ENCODE results near the gene PROCA1.

PROCA1 gene

DNA sequence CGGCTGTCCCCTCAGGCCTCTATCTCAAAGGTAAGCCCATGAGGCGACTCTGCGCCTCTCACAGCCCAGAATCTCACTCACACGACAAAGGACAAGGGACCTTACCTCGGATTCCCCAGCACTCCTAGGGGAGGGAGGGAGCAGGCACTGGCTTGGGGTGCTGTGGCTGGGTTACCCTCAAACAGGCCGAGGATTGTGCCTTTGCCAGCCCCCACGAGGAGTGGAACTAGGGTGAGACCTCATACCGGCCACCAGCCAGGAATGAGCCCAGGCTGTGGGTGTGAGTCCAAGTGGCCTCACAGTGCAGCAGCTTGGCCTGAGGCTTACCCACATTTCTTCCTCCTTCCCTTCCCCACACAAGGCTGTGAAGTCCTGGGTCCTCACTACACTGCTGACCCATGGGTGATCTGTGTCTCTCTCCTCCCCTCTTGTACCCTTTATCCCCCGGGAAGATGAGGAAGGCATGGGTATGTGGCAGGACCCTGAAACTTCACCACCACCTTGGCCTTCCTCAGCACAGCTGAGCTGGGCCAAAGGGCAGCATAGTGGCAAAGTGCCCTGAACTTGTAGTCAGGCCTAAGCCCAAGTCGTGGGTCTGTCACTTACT is 5.9 kb downstream of the PROCA1 start:
- no peak for DNase-seq

DNA sequence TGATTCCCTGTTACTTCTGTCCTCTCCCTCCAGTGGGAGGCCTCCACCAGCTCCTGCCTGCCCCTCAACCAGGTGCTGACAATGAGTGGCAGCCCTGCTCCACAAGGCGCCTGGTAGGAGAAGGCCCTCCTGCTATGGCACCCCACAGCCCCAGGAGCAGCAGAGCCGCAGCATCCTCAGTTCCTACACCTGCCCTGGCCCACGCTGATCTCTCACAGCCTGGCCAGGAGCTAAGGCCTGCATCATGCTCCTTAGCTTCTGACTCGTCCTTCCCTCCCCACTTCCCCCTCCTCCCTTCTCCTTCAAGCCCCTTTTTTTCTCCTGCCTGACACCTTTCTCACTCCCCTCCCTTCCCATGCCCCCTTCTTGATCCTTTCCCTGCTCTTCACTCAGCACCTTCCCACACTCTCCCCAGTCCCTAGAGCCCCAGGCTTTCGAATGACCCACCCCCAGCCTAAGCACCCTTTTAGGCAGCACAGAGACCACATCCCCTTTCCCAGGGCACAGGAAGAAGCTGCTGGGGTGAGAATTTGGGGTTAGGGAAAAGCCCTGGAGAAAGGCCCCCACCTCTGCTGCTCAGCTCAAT is 6.5 kb downstream of the PROCA1 start:
- DNase-seq: no peak

DNA sequence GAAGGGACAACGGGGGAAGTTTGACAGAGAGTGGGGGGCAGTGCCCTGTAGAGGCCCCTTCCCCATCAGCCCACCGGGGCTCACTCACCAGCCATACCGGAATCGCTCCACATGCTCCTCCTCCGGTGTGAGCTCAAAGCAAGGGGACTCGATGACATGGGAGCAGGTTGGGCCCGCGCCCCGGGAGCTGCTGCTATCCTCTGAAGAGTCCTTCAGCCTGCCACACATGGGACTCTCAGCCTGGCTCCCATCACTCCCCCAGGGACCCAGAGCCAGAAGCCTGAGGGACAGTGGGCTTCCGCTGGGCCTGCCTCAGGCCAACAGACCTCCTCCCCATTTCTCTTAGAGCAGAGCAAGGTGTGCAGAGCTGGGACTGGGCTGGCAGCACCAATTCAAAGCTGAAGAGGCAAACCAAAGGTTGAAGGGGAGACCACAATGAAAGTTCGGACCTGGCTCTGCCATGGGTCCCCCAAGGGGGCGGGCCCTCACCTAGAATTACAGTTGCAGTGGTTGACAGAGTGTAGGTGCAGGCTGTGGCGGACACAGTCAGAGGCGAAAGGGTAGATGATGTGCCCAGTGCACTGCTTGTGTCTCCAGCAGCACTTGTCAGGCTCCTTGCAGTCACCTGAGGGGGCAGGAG is 7.3 kb downstream of the PROCA1 start:
- DNase-seq: no peak

DNA sequence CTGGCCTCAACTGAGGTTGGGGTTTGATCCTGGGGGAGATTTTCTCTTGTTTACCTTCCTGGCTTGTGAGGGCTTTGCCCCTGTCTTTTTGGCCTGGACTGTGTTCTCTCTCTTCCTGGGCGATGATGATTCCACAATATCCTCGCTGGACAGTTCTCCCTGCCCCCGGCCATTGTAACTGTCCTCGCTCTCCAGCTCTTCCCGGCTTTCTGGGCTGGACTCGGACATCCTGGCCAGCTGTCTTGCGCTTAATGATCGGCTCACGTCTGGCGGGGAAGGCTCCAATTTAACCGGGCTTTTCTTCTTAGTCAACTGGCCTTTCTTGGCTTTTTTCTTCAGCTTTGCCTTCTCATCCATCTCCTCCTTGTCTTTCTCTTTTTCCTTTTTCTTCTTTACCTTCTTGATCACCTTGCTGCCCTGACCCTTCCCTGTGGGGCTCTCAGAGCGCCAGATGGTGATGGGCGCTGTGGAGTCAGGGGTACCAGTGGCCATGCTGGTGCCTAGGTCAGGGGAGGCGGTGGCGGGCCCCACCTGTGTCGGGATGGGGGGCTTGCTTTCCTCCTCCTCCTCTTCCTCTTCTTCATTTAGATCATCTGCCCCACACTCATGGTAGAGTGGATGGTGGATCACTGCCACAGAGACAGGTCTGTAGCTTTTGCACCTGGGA is 8.0 kb downstream of the PROCA1 start:
- DNase-seq: no peak

DNA sequence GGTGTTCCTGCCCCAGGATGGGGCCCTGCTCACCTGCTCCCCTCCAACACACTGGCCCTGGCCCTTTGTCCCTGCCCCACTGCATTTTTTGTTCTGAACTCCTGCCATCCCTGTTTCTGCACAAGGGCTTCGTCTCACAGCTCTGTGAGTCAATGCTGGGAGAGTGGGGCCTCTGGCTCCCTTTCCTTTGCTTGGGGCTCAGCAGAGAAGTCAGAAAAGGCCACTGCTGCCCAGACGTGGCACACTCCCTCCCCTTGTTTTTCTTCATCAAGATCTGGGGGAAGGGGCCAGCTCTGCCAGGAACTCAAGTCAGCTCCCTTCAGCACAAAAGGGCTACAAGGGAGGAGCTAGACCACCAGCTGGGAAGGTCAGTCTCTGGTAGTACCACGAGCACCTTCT is 8.9 kb downstream of the PROCA1 start:
- DNase-seq: no peak

DNA sequence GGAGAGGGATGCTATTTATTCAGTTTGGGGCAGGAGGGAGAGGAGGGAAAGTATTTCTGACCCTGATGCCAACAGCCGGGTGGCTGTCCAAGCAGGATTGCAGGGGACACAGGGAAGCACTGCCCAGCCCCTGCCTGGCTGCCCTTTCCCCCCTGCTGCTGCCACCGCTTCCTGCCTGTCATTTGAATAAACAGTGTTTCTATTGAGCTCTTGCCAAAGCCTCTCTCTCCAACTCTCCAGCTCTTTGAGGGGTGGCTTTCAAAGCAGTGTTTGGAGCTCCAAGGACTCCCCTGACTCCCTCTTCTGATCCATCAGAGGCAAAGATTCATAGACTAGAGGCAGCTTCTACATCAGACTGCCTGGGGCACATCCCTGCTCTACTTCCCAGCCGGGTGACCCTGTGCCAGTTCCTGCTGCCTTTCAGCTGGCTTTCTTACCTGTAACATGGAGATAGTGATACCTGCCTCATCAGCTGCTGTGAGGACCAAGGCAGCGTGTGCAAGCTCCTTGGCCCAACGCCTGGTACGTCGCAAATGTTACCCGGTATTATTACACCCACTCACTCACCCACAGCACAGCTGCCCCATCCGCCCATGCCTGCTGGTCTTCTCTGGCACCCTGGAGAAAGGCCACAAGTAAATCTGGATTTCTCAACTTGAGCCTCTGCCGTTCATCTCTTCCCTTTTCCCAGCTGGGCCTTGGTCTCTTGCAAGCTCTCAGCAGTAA is 9.5 kb downstream of the PROCA1 start:
- no peak for DNase-seq

DNA sequence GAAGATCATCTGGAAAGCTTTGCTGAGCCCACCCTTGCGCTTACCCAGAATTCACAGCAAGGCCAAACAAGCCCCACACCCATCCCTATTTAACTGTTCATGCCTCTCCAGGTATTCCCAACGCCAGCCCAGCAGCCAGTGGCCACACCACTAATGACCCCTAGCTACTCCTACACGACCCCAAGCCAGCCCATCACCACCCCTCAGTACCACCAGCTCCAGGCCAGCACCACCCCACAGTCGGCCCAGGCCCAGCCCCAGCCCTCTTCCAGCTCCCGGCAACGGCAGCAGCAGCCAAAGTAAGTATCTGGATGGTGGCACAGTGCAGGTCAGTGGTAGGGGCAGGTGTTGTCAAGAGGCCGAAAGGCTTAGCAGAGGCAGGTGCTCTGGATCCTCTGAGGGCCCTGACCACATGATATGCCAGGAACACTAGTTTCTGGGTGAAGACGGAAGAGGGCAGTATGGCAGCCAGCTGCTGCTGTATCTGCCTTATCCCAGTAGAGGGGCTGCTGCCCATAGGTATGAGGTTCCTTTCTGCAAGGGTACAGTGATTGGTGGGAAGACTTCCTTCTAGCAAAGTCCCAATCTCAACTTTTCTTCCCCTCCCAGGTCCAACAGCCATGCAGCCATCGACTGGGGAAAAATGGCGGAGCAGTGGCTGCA is 10.7 kb downstream of the PROCA1 start:
- DNase-seq: no peak

DNA sequence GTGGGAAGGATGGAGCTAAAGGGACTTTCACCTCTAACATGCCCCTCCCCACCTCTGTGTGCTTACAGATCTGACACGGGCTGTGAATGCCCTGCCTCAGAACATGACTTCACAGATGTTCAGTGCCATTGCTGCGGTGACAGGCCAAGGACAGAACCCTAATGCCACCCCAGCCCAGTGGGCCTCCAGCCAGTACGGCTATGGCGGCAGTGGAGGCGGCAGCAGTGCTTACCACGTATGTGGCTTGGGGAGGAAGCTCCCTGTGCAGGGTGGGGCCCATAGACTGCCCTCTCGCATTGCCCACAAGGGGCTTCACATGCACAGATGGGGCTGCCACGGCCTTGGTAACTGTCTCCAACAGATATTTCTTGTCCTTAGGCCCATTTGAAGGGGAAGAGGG is 11.4 kb downstream of the PROCA1 start:
- DNase-seq: no peak

DNA sequence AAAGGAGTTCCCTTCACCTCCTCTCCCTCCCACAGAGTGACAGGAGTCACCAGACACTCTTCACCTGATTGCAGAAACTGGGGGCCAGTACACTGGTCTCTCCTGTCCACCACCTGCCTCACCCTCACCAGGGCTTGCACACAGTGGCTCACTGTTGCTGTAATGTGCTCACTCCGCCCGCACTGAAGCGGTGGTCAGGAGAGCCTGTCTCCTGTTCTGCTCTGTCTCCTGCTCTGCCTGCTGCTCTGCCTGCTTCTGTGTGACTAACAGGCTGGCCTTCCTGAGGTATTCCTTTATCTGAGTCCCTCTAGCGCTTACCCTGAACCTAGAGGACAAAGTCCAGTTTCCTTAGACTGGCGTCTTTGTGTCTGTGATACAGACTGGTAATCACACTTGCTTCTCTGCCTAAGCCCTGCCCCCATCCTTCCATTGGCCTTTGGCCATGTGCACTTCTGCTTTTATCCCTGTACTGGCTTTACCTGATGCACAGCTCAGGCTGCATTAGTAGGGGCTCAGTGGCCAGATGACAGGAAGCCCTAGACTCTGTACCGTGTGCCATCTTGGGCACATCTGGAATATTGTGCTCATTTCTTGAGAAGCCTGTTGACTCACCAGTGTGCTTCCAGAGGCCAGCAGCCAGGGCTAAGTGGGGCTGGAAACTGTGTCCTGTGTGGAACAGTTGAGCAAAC is 13.3 kb downstream of the PROCA1 start:
- DNase-seq: no peak

DNA sequence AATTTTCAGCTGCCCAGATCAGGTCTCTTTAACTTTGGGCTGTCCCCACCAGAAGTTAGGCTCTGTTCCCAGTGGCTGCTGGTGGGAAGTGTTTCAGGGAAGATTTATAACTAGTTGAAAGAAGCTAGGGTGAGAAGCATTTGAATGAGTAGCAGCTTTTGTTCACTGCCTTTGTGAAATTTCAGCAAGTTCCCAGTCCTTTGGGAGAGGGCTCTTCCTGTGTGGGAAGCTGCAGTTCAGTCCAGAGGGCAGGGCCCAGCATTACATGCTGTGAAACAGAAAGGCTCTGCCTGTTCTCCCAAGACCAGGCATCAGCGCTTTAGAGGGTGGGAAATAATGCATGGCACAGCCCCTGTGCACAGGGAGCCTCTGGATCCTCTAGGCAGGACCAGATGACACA is 17.8 kb downstream of the PROCA1 start:
- no peak for DNase-seq

DNA sequence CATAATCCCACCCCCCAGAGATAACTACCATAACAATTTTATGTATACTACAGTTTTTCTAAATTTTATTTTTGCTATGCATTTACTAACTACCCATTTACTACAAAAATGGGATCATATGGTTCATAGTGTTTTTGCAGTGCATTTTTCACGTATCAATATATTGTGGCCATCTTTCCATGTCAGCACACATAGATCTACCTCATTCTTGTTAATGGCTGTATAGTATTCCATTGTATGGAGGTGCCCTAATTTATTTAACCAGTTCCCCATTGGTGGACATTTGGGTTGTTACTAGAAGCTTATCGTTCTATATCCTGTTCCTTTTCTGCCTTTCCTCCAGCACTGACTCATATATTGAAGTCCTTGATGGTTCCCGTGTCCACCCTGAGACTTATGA is 22.7 kb downstream of the PROCA1 start:
- DNase-seq: no peak

DNA sequence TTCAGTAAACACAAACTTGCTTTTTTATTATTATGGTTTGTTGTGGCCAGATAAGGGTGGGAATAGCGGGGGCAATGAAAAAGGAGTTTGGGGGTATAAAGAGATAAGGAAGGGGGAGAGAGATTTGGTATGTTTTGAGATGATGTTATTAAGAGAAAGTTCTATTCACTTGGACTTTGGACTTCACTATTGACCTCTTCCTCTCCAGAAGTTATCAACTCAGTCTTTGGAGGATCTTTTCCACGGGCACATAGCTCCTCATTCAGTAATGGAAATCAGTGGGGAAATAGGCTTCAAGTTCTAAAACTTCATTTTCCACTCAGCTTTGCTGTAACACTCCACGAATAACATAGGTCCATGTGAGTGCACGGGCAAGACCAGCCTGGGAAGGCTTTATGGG is 23.2 kb downstream of the PROCA1 start:
- DNase-seq: no peak

DNA sequence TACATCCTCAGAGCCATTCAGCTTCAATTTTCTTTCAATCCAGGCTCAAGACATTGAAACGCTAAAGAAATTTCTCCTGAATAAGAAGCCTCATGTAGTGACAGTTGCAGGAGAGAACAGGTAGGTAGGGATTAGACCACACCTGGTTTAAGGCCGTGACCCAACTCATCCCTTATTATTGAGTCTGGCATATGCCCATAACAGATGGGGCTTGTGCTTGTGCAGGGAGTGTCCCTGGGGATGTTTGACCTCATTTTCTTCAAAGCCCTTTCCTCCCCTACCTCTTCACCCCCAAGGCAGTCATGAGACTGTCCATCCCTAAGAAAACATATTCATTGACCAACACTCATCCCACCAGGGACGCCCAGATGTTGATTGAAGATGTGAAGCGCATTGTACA is 25.4 kb downstream of the PROCA1 start:
- no peak for DNase-seq

DNA sequence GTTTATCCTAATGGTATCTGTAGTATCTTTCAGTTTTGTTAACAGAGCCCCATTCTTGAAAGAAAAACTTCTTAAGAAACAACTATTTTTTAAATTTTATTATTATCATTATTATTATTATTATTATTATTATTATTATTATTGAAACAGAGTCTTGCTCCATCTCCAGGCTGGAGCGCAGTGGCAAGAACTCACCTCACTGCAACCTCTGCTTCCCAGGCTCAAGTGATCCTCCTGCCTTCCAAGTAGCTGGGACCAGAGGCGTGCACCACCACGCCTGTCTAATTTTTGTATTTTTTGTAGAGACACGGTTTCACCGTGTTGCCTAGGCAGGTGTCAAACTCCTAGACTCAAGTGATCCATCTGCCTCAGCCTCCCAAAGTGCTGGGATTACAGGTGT is 26.3 kb downstream of the PROCA1 start:
- DNase-seq: no peak

DNA sequence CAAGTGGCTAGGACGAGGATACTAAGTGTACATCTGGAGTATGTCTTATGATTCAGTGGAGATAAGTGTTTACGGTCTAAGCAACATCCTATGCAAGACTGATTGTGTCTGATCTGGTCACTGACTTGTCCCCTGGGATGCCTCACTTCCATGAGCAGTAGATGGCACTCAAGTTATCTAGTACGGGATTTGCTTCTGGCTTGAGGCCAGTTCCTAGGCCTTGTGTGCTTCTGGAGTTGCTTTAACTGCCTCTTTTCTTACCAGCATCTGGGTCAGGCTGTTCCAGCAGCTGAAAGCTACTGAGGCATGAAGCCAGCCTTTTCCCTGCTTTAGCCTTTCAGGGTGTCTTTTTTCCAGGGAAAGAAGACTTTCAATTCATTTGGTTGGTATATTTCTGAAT is 26.7 kb downstream of the PROCA1 start:
- DNase-seq: no peak

DNA sequence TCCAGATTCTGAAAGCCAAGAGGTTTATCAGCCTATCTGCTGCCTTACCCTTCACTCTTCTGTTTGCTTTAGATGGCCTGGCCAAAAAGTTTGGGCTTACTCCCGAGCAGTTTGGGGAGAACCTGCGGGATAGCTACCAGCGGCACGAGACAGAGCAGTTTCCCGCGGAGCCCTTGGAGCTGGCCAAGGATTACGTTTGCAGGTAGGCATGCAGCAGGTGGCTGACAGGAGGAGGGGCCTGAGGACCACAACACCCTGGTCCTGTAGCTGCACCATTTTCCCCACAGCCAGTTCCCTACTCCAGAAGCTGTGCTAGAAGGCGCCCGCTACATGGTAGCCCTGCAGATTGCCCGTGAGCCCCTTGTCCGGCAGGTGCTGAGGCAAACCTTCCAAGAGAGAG is 29.0 kb downstream of the PROCA1 start:
- DNase-seq: no peak

DNA sequence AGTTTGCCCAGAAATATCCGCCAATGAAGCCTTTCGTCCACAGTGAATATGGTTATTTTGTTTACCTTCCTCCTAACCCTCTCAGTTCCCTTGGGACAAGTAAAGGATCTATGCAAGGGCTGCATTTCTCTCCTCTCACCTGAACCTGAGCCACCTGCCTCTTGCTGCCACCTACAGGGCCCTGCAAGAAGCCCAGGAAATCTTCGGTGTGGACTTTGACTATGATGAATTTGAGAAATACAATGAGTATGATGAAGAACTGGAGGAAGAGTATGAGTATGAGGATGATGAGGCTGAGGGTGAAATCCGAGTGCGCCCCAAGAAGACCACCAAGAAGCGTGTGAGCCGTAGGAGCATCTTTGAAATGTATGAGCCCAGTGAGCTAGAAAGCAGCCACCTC is 35.7 kb downstream of the PROCA1 start:
- no peak for DNase-seq

DNA sequence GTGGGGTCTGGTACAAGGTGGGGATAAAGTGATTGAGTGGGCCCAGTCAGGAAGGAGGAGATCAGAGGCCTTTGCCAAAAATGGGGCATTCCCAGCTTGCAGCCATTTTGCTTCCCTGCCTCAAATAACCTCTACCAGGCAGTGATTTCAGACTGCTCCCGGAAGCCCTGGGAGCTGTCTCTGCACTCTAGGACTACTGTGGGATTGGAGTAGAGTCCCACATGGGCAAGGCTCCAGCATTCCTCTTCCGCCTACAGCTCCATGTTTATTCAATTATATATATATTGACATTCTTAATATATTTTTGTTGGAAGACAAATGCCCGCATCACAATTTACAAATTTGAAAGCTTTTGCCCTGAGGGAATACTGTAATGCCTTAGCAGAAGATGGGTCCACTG is 36.2 kb downstream of the PROCA1 start:
- DNase-seq: no peak

DNA sequence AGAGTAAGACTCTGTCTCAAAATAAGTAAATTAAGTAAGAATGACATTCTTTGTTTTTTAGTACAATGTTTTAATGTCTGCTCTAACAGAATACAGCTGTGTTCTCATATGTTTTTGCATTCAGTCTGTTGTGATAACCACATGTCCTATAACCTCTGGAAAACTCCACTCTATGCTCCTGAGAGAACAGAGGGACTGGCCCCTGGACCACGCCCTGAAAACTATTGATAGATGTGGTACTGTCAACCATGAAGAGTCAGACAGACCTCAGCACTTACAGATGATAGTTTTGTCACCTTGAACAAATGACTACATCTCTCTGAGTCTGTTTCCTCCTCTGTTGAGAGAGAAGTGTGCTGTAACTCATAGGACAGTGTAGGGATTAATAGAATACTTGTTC is 41.8 kb downstream of the PROCA1 start:
- no peak for DNase-seq

DNA sequence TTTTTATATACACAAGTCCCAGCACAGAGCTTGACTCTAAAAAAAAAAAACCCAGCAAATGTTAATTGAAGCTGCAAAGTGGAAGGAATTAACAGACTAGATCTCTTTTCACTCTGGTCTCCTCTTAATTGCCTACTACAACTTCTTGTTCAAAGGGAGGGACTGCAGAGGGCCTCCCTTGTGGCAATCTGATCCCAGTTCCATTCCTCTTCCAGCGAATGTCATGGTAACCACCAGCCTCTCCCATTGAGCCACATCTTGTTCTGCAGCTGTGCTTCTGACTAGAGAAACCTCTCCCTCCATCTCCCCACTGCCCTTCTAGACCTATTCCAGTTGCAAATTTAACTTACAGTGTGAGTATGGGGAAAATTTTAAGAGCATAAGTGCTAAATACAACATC is 43.8 kb downstream of the PROCA1 start:
- DNase-seq: no peak

DNA sequence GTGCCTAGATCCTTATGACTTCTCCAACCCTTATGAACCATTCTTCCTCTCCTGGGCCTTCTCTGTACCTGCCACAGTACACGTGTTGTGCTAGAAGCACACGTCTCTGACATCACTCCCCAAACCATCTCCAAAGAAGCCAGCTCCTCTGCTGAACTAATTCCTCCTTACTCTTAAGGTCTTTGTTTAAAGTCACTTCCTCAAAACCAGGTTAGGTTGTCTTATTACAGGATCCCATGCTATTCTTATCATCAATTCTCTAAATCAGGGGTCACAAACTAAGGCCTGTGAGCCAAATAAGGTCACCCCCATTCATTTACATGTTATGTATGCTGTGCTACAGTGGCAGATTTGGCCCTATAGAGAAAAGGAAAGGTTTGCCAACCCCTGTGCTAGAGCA is 45.7 kb downstream of the PROCA1 start:
- DNase-seq: no peak

DNA sequence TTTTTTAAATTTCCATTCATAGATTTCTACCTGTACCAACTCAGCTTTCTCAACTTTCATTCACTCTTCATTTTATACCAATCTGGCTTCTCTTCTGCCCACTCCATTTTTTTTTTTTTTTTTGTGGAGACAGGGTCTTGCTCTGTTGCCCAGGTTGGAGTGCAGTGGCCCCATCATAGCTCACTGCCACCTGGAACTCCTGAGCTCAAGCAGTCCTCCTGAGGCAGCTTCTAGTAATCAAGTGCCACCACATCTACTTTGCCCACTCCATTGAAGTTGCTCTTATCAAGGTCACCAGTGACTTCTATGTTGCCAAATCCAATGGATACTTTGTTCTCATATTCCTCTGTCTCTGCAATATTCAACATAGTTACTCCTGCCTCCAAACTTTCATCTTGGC is 48.0 kb downstream of the PROCA1 start:
- DNase-seq: no peak

DNA sequence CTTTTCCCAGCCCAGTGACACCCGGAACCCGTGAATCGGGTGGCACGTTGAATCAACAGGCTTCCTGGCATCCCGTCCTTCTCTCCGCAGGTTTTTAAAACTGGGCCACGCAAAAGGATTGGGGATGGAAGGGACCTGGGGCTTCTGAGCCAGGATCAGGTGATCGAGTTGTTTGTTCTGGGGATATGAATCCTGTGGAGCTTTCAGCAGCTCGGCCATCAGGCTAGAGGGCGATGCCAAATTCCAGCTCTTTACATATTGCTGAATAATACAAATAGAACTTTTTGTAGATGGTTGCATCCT is 49.2 kb downstream of the PROCA1 start:
- DNase-seq: no peak

All from activated CD4-positive, alpha-beta T cell treated with anti-CD3 and anti-CD28 coated beads for 1 hour (primary cell).